Immature natural killer cell (primary cell): ENCODE data around the gene GUCY2C. TPM values are rescaled to one million over a fixed set of nuclear protein-coding genes. Genes with fewer than 3 reads are reported as not detected.
"Not testable (repeated sequence)": the region's sequence is repeated elsewhere in the genome, so short reads cannot be mapped to it uniquely, and the experiment has no call there.

Experiments used
- DNase-seq, 3 donors: peaks; one replicate each; pipeline ENCODE4 v3.0.0; 2022; ENCODE audit warnings: mixed read lengths in 1 of 3
- H3K27ac Mint-ChIP-seq, 6 donors: one replicate each; pipeline ENCODE4 v1.8.0; 2020; ENCODE audit warnings: mixed read lengths in 6 of 6, mild to moderate bottlenecking in 5 of 6, inconsistent platforms in 4 of 6, moderate library complexity in 3 of 6
- H3K27me3 Mint-ChIP-seq, 3 donors: one replicate each; pipeline ENCODE4 v1.8.0; 2020 to 2021; ENCODE audit warnings: low read depth in 3 of 3, mild to moderate bottlenecking in 3 of 3, mixed read lengths in 3 of 3, moderate library complexity in 3 of 3, inconsistent platforms in 1 of 3
- H3K36me3 Mint-ChIP-seq, 3 donors: one replicate each; pipeline ENCODE4 v1.8.0; 2020; ENCODE audit warnings: mixed read lengths in 3 of 3, inconsistent platforms in 2 of 3, mild to moderate bottlenecking in 2 of 3
- H3K4me1 Mint-ChIP-seq, 2 donors: one replicate each; pipeline ENCODE4 v1.8.0; 2020; ENCODE audit warnings: inconsistent platforms in 2 of 2, mild to moderate bottlenecking in 2 of 2, mixed read lengths in 2 of 2, moderate library complexity in 1 of 2
- H3K4me3 Mint-ChIP-seq, 5 donors: one replicate each; pipeline ENCODE4 v1.8.0; 2020; ENCODE audit warnings: mild to moderate bottlenecking in 5 of 5, mixed read lengths in 5 of 5, inconsistent platforms in 3 of 5, moderate library complexity in 3 of 5
- H3K9me3 Mint-ChIP-seq, 6 donors: one replicate each; pipeline ENCODE4 v1.8.0; 2020; ENCODE audit warnings: mild to moderate bottlenecking in 6 of 6, mixed read lengths in 6 of 6, inconsistent platforms in 4 of 6, moderate library complexity in 3 of 6
- polyA plus RNA-seq, 3 donors: library from polyadenylated mRNA; unstranded; fragments of 300-500 nt; fragmentation: Illumina TruSeq; gene quantifications; one replicate each; pipeline ENCODE4 v1.2.3, GENCODE V29; 2021

The GUCY2C gene
- polyA plus RNA-seq, 3 donors from 2014 or later = not detected

- Mint-ChIP-seq H3K4me1 (no peaks in the 10 kb centered on the region), H3K27ac (no peak overlapping the region), H3K9me3 (no peaks in the 10 kb centered on the region), H3K4me3 (no peak overlapping the region), H3K36me3 (no peaks in the 10 kb centered on the region), H3K27me3 (peaks cover 7 to 14% (median 11%) of the 10 kb centered on the region in 3 donors)
- no peak for DNase-seq
Observed at GRCh38 chr12:14698555-14698954, 2.2 kb upstream of the GUCY2C start.

GRCh38 chr12:14695715-14696141 is 671 bp downstream of the GUCY2C start:
- Mint-ChIP-seq H3K27me3 (peaks cover 7 to 14% (median 12%) of the 10 kb centered on the region in 3 donors), H3K36me3 (no peaks in the 10 kb centered on the region), H3K4me1 (no peaks in the 10 kb centered on the region), H3K4me3 (no peak overlapping the region), H3K9me3 (no peaks in the 10 kb centered on the region), H3K27ac (no peak overlapping the region)
- DNase-seq = no peak

- Mint-ChIP-seq H3K36me3 (no peaks in the 10 kb centered on the region), H3K9me3 (no peaks in the 10 kb centered on the region), H3K4me1 (no peaks in the 10 kb centered on the region), H3K27me3 (peaks cover 7 to 14% (median 12%) of the 10 kb centered on the region in 3 donors), H3K27ac (no peak overlapping the region), H3K4me3 (no peak overlapping the region)
- DNase-seq = no peak
Observed at GRCh38 chr12:14694970-14695369, 1.4 kb downstream of the GUCY2C start.

GRCh38 chr12:14694145-14694714 is 2.2 kb downstream of the GUCY2C start:
- Mint-ChIP-seq H3K4me3 (no peak overlapping the region), H3K27me3 (peaks cover 2 to 11% (median 8%) of the 10 kb centered on the region in 3 donors), H3K4me1 (no peaks in the 10 kb centered on the region), H3K27ac (no peak overlapping the region), H3K9me3 (no peaks in the 10 kb centered on the region), H3K36me3 (no peaks in the 10 kb centered on the region)
- DNase-seq = no peak

GRCh38 chr12:14693116-14693515 is 3.3 kb downstream of the GUCY2C start:
- DNase-seq = no peak
- no peak overlapping the region for H3K27ac Mint-ChIP-seq
- peaks cover 2 to 15% (median 8%) of the 10 kb centered on the region in 3 donors for H3K27me3 Mint-ChIP-seq
- no peaks in the 10 kb centered on the region for H3K9me3 Mint-ChIP-seq
- H3K4me1 Mint-ChIP-seq = no peaks in the 10 kb centered on the region
- H3K36me3 Mint-ChIP-seq = no peaks in the 10 kb centered on the region
- H3K4me3 Mint-ChIP-seq = no peak overlapping the region

GRCh38 chr12:14691560-14691959 is 4.8 kb downstream of the GUCY2C start:
- Mint-ChIP-seq H3K36me3 (no peaks in the 10 kb centered on the region), H3K9me3 (no peaks in the 10 kb centered on the region), H3K4me3 (no peak overlapping the region), H3K27me3 (peaks cover 2 to 13% (median 8%) of the 10 kb centered on the region in 3 donors), H3K4me1 (no peaks in the 10 kb centered on the region), H3K27ac (no peak overlapping the region)
- no peak for DNase-seq

GRCh38 chr12:14689996-14690395 is 6.4 kb downstream of the GUCY2C start:
- no peak overlapping the region for H3K27ac Mint-ChIP-seq
- H3K36me3 Mint-ChIP-seq = no peaks in the 10 kb centered on the region
- no peak for DNase-seq

GRCh38 chr12:14689144-14689543 is 7.3 kb downstream of the GUCY2C start:
- H3K36me3 Mint-ChIP-seq = no peaks in the 10 kb centered on the region
- no peaks in the 10 kb centered on the region for H3K9me3 Mint-ChIP-seq
- H3K4me3 Mint-ChIP-seq = no peak overlapping the region
- peaks cover 0 to 5% (median 3%) of the 10 kb centered on the region in 3 donors for H3K27me3 Mint-ChIP-seq
- H3K4me1 Mint-ChIP-seq = no peaks in the 10 kb centered on the region
- no peak overlapping the region for H3K27ac Mint-ChIP-seq
- DNase-seq = no peak

More at GRCh38 chr12:14689996-14690395, 6.4 kb downstream of the GUCY2C start:
- no peaks in the 10 kb centered on the region for H3K9me3 Mint-ChIP-seq
- H3K4me1 Mint-ChIP-seq = no peaks in the 10 kb centered on the region
- H3K4me3 Mint-ChIP-seq = no peak overlapping the region
- peaks cover 0 to 9% (median 3%) of the 10 kb centered on the region in 3 donors for H3K27me3 Mint-ChIP-seq

GRCh38 chr12:14682231-14682630 is 14.2 kb downstream of the GUCY2C start:
- not testable (repeated sequence) for DNase-seq, H3K9me3 Mint-ChIP-seq, H3K27ac Mint-ChIP-seq, H3K27me3 Mint-ChIP-seq, H3K4me1 Mint-ChIP-seq, H3K36me3 Mint-ChIP-seq, H3K4me3 Mint-ChIP-seq

- no peaks in the 10 kb centered on the region for H3K9me3 Mint-ChIP-seq
- H3K27ac Mint-ChIP-seq = no peak overlapping the region
- no peak for DNase-seq
- no peaks in the 10 kb centered on the region for H3K36me3 Mint-ChIP-seq
- no peak overlapping the region for H3K4me3 Mint-ChIP-seq
- no peaks in the 10 kb centered on the region for H3K4me1 Mint-ChIP-seq
- peaks cover 0 to 5% (median 2%) of the 10 kb centered on the region in 3 donors for H3K27me3 Mint-ChIP-seq
Observed at GRCh38 chr12:14681625-14682024, 14.8 kb downstream of the GUCY2C start.

- peaks cover 0 to 5% (median 2%) of the 10 kb centered on the region in 3 donors for H3K27me3 Mint-ChIP-seq
- H3K4me3 Mint-ChIP-seq = no peak overlapping the region
- DNase-seq = no peak
- H3K36me3 Mint-ChIP-seq = no peaks in the 10 kb centered on the region
- no peaks in the 10 kb centered on the region for H3K9me3 Mint-ChIP-seq
- no peaks in the 10 kb centered on the region for H3K4me1 Mint-ChIP-seq
- H3K27ac Mint-ChIP-seq = no peak overlapping the region
Observed at GRCh38 chr12:14681190-14681589, 15.2 kb downstream of the GUCY2C start.

- Mint-ChIP-seq H3K4me3 (no peak overlapping the region), H3K27ac (no peak overlapping the region), H3K36me3 (no peaks in the 10 kb centered on the region), H3K27me3 (peaks cover 1 to 5% (median 2%) of the 10 kb centered on the region in 3 donors), H3K4me1 (no peaks in the 10 kb centered on the region), H3K9me3 (no peaks in the 10 kb centered on the region)
- DNase-seq = no peak
Observed at GRCh38 chr12:14678547-14679150, 17.8 kb downstream of the GUCY2C start.

- DNase-seq = no peak
- Mint-ChIP-seq H3K36me3 (no peaks in the 10 kb centered on the region), H3K4me1 (peaks cover 2 to 7% of the 10 kb centered on the region in 2 donors), H3K9me3 (no peaks in the 10 kb centered on the region), H3K4me3 (no peak overlapping the region), H3K27me3 (peaks cover 2 to 4% (median 4%) of the 10 kb centered on the region in 3 donors), H3K27ac (no peak overlapping the region)
Observed at GRCh38 chr12:14668591-14668990, 27.8 kb downstream of the GUCY2C start.

GRCh38 chr12:14665354-14666348 is 30.7 kb downstream of the GUCY2C start:
- no peaks in the 10 kb centered on the region for H3K9me3 Mint-ChIP-seq
- no peak overlapping the region for H3K27ac Mint-ChIP-seq
- DNase-seq = no peak
- H3K4me3 Mint-ChIP-seq = no peak overlapping the region
- peaks cover 0 to 2% (median 2%) of the 10 kb centered on the region in 3 donors for H3K27me3 Mint-ChIP-seq
- H3K36me3 Mint-ChIP-seq = no peaks in the 10 kb centered on the region
- H3K4me1 Mint-ChIP-seq = peaks cover 2 to 7% of the 10 kb centered on the region in 2 donors
